ENCODE results near the gene UQCC5.

The UQCC5 gene

GRCh38 chr3:52518723-52519444, 17.5 kb upstream of the UQCC5 start:
- in situ Hi-C loops (cut with HindIII; ENCODE audit: low sequenced_read_pairs) = no loop called here
- no peak for TF ChIP-seq CTCF (IDR thresholded peaks at IDR 0.05; ENCODE audit: low read depth, low read length)
- no peak for DNase-seq (ENCODE audit: low read depth, low spot score)
- no peak overlapping the region for H3K4me3 ChIP-seq (ENCODE audit: low read depth, low read length)

- no peak overlapping the region for H3K4me3 ChIP-seq (ENCODE audit: low read depth, low read length)
- no peak for DNase-seq (ENCODE audit: low read depth, low spot score)
- in situ Hi-C loops (cut with HindIII; ENCODE audit: low sequenced_read_pairs) = no loop called here
- TF ChIP-seq CTCF (IDR thresholded peaks at IDR 0.05; ENCODE audit: low read depth, low read length) = no peak
Measured at GRCh38 chr3:52519445-52520140, 16.8 kb upstream of the UQCC5 start.

GRCh38 chr3:52520141-52520667, 16.2 kb upstream of the UQCC5 start:
- H3K4me3 ChIP-seq (ENCODE audit: low read depth, low read length) = no peak overlapping the region
- in situ Hi-C loops (cut with HindIII; ENCODE audit: low sequenced_read_pairs) = no loop called here
- TF ChIP-seq CTCF (IDR thresholded peaks at IDR 0.05; ENCODE audit: low read depth, low read length) = no peak
- DNase-seq (ENCODE audit: low read depth, low spot score) = no peak

GRCh38 chr3:52520716-52521487, 15.5 kb upstream of the UQCC5 start:
- in situ Hi-C loops (cut with HindIII; ENCODE audit: low sequenced_read_pairs) = no loop called here
- no peak for DNase-seq (ENCODE audit: low read depth, low spot score)
- no peak overlapping the region for H3K4me3 ChIP-seq (ENCODE audit: low read depth, low read length)
- TF ChIP-seq CTCF (IDR thresholded peaks at IDR 0.05; ENCODE audit: low read depth, low read length) = no peak

GRCh38 chr3:52521488-52521824, 14.9 kb upstream of the UQCC5 start:
- no peak for DNase-seq (ENCODE audit: low read depth, low spot score)
- no peak for TF ChIP-seq CTCF (IDR thresholded peaks at IDR 0.05; ENCODE audit: low read depth, low read length)
- H3K4me3 ChIP-seq (ENCODE audit: low read depth, low read length) = no peak overlapping the region
- in situ Hi-C loops (cut with HindIII; ENCODE audit: low sequenced_read_pairs) = no loop called here

- in situ Hi-C loops (cut with HindIII; ENCODE audit: low sequenced_read_pairs) = no loop called here
- DNase-seq (ENCODE audit: low read depth, low spot score) = no peak
- no peak overlapping the region for H3K4me3 ChIP-seq (ENCODE audit: low read depth, low read length)
- TF ChIP-seq CTCF (IDR thresholded peaks at IDR 0.05; ENCODE audit: low read depth, low read length) = no peak
Measured at GRCh38 chr3:52521881-52522650, 14.3 kb upstream of the UQCC5 start.
